ENCODE results near the gene PTCH2. TPM values are rescaled to one million over a fixed set of nuclear protein-coding genes. Genes with fewer than 3 reads are reported as not detected.
A peak's percentile ranks its signal among the peaks of the same experiment; 100 is the strongest.
"Not testable (repeated sequence)": the region's sequence is repeated elsewhere in the genome, so short reads cannot be mapped to it uniquely, and the experiment has no call there.

Gene PTCH2
- total RNA-seq, 1 experiment from 2014 or later, result 1.1 TPM

DNA sequence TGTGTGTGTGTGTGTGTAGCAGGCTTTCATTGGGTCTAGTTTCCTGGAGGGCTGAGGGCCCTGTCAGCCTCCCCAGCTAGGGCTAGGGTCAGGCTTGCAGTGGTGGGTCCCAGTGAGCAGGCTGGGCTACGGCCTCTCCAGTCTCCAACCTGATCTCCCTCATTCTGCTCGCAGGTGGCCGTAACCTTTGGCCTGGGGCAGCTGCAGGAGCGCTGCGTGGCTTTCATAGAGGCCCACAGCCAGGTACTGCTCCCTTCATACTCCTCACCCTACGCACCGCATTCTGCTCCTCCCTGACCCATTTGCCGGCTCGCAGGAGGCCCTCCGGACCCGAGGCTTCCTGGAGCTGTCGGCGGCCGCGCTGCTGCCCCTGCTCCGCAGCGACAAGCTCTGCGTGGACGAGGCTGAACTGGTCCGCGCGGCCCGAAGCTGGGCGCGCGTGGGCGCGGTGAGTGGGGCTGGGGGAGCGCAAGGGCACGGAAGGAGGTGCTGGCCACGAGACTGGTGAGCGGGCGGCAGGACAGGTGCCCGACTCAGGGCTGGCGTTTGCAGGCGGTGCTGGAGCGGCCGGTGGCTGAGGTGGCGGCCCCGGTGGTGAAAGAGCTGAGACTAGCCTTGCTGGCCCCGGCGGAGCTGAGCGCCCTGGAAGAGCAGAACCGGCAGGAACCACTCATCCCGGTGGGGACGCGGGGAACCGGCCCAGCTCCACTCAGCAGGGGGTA lies 30.1 kb downstream of the PTCH2 start (continued):
- TF ChIP-seq, protein P1, sequence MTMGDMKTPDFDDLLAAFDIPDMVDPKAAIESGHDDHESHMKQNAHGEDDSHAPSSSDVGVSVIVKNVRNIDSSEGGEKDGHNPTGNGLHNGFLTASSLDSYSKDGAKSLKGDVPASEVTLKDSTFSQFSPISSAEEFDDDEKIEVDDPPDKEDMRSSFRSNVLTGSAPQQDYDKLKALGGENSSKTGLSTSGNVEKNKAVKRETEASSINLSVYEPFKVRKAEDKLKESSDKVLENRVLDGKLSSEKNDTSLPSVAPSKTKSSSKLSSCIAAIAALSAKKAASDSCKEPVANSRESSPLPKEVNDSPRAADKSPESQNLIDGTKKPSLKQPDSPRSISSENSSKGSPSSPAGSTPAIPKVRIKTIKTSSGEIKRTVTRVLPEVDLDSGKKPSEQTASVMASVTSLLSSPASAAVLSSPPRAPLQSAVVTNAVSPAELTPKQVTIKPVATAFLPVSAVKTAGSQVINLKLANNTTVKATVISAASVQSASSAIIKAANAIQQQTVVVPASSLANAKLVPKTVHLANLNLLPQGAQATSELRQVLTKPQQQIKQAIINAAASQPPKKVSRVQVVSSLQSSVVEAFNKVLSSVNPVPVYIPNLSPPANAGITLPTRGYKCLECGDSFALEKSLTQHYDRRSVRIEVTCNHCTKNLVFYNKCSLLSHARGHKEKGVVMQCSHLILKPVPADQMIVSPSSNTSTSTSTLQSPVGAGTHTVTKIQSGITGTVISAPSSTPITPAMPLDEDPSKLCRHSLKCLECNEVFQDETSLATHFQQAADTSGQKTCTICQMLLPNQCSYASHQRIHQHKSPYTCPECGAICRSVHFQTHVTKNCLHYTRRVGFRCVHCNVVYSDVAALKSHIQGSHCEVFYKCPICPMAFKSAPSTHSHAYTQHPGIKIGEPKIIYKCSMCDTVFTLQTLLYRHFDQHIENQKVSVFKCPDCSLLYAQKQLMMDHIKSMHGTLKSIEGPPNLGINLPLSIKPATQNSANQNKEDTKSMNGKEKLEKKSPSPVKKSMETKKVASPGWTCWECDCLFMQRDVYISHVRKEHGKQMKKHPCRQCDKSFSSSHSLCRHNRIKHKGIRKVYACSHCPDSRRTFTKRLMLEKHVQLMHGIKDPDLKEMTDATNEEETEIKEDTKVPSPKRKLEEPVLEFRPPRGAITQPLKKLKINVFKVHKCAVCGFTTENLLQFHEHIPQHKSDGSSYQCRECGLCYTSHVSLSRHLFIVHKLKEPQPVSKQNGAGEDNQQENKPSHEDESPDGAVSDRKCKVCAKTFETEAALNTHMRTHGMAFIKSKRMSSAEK (CRISPR knock-in tag; IDR thresholded peaks at IDR 0.05; ENCODE audit: borderline replicate concordance), result no peak
- TF ChIP-seq, protein P2, sequence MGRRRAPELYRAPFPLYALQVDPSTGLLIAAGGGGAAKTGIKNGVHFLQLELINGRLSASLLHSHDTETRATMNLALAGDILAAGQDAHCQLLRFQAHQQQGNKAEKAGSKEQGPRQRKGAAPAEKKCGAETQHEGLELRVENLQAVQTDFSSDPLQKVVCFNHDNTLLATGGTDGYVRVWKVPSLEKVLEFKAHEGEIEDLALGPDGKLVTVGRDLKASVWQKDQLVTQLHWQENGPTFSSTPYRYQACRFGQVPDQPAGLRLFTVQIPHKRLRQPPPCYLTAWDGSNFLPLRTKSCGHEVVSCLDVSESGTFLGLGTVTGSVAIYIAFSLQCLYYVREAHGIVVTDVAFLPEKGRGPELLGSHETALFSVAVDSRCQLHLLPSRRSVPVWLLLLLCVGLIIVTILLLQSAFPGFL (CRISPR knock-in tag; IDR thresholded peaks at IDR 0.05; ENCODE audit: borderline replicate concordance), result no peak

DNA sequence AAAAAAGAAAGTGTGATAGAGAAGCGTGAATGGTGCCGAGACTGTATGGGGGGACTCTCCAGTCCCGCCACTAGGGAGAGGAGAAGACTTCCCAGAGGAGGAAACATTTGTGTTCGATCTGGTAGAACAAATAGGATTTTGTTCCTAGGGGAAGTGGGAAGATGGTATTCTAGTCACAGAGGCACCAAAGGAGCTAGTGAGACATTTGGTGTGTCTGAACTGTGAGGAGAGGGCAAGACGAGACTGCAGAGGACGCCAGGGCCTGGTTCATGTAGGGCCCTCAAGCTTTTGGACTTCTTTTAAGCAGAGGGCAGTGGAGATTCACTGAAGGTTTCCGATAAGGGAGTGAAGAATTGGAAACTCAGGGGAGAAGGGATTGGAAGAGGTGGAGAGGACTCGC lies 31.8 kb downstream of the PTCH2 start:
- no peak for ATAC-seq
- Mint-ChIP-seq H3K27ac (peak overlapping the region; percentile 21; the same call in 1 of the 2 replicates), H3K36me3 (peaks cover 5% of the 10 kb centered on the region; the same call in 1 of the 2 replicates), H3K27me3 (ENCODE audit: low read depth) (peaks cover 7% of the 10 kb centered on the region), H3K4me1 (peaks cover 42% of the 10 kb centered on the region), H3K4me3 (peak overlapping the region; percentile 3), H3K9me3 (no peaks in the 10 kb centered on the region)
- POLR2A ChIA-PET, result interaction anchor here (0.7 kb wide), 2 partner anchors 188 to 518 kb away, joined by 3 to 11 read pairs; no protein-coding TSS in a partner anchor
- TF ChIP-seq, protein P3, sequence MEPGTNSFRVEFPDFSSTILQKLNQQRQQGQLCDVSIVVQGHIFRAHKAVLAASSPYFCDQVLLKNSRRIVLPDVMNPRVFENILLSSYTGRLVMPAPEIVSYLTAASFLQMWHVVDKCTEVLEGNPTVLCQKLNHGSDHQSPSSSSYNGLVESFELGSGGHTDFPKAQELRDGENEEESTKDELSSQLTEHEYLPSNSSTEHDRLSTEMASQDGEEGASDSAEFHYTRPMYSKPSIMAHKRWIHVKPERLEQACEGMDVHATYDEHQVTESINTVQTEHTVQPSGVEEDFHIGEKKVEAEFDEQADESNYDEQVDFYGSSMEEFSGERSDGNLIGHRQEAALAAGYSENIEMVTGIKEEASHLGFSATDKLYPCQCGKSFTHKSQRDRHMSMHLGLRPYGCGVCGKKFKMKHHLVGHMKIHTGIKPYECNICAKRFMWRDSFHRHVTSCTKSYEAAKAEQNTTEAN (CRISPR knock-in tag; IDR thresholded peaks at IDR 0.05), result no peak
- no peak for TF ChIP-seq MXD4 (CRISPR knock-in tag; IDR thresholded peaks at IDR 0.05; ENCODE audit: borderline replicate concordance)
- TF ChIP-seq, protein P4, sequence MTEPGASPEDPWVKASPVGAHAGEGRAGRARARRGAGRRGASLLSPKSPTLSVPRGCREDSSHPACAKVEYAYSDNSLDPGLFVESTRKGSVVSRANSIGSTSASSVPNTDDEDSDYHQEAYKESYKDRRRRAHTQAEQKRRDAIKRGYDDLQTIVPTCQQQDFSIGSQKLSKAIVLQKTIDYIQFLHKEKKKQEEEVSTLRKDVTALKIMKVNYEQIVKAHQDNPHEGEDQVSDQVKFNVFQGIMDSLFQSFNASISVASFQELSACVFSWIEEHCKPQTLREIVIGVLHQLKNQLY (CRISPR knock-in tag; IDR thresholded peaks at IDR 0.05), result no peak
- no peak for TF ChIP-seq OVOL2 (CRISPR knock-in tag; IDR thresholded peaks at IDR 0.05; ENCODE audit: borderline replicate concordance)
- no peak for TF ChIP-seq NFE2L1 (CRISPR knock-in tag; IDR thresholded peaks at IDR 0.05)
- TF ChIP-seq EMX1 (CRISPR knock-in tag; IDR thresholded peaks at IDR 0.05), result no peak
- TF ChIP-seq GABPB1 (CRISPR knock-in tag; IDR thresholded peaks at IDR 0.05), result no peak
- no peak for TF ChIP-seq ZNF263 (CRISPR knock-in tag; IDR thresholded peaks at IDR 0.05; ENCODE audit: low read depth)
- TF ChIP-seq, protein P5, sequence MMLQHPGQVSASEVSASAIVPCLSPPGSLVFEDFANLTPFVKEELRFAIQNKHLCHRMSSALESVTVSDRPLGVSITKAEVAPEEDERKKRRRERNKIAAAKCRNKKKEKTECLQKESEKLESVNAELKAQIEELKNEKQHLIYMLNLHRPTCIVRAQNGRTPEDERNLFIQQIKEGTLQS (CRISPR knock-in tag; conservative IDR thresholded peaks at IDR 0.05), result no peak
- no peak for TF ChIP-seq SMAD3 (CRISPR knock-in tag; IDR thresholded peaks at IDR 0.05; ENCODE audit: borderline replicate concordance)
- CTCF ChIA-PET, result interaction anchor here (0.7 to 0.9 kb wide), 3 partner anchors 11 to 190 kb away, joined by 3 to 4 read pairs (median 3); partner anchors contain the start of genes PLK3 and RNU5D-1
- DNase-seq (ENCODE audit: low spot score), result no peak

DNA sequence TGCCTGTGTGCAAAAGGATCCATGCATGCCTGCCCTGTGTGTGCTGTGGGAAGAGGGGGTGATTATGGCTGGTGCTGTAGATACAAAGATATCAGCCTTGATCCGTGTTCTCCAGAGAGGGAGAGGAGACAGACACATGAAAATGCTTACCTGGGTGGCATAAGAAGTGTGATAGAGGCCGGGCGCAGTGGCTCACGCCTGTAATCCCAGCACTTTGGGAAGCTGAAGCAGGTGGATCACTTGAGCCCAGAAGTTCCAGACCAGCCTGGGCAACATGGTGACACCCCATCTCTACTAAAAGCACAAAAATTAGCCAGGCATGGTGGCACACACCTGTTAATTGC lies 32.3 kb downstream of the PTCH2 start:
- not testable (repeated sequence) for H3K9me3 Mint-ChIP-seq; ATAC-seq; H3K4me3 Mint-ChIP-seq; H3K27me3 Mint-ChIP-seq (ENCODE audit: low read depth); H3K27ac Mint-ChIP-seq; DNase-seq (ENCODE audit: low spot score); H3K36me3 Mint-ChIP-seq
- POLR2A ChIA-PET, result interaction anchor here (0.7 kb wide), 1 partner anchor 189 kb away, joined by 3 read pairs; no protein-coding TSS in a partner anchor
- H3K4me1 Mint-ChIP-seq, result peaks cover 42% of the 10 kb centered on the region
- CTCF ChIA-PET, result interaction anchor here (0.7 to 0.9 kb wide), 3 partner anchors 10 to 190 kb away, joined by 3 to 4 read pairs (median 3); partner anchors contain the start of genes PLK3 and RNU5D-1

Measured in WTC11 (cell line).